Neuron (in vitro differentiated cells): Measurements from ENCODE around the gene ATP5PB.

ENCODE experiments used
- H2AFZ ChIP-seq: one replicate; pipeline ENCODE4 v1.6.1; 2013; ENCODE audit warnings: low read depth, mild to moderate bottlenecking, inconsistent platforms, low read length, moderate library complexity
- H3K27me3 ChIP-seq: one replicate; pipeline ENCODE4 v1.6.1; 2013; ENCODE audit warnings: low read length; ENCODE audit not compliant: insufficient read depth
- H3K36me3 ChIP-seq: one replicate; pipeline ENCODE4 v1.6.1; 2013; ENCODE audit warnings: low read length; ENCODE audit not compliant: insufficient read depth
- H3K4me1 ChIP-seq: one replicate; pipeline ENCODE4 v1.6.1; 2013; ENCODE audit warnings: low read length; ENCODE audit not compliant: insufficient read depth
- H3K4me3 ChIP-seq: 2 replicates; pipeline ENCODE4 v1.5.1; 2013; ENCODE audit warnings: mild to moderate bottlenecking, low read length, moderate library complexity
- H3K9me3 ChIP-seq: one replicate; pipeline ENCODE4 v1.6.1; 2013; ENCODE audit warnings: low read length

The ATP5PB gene

GRCh38 chr1:111452581-111452980 is 3.3 kb downstream of the ATP5PB start:
- H2AFZ ChIP-seq: no peak overlapping the region
- H3K4me1 ChIP-seq: peaks cover 20% of the 10 kb centered on the region
- H3K27me3 ChIP-seq: no peaks in the 10 kb centered on the region
- peaks cover 60% of the 10 kb centered on the region for H3K36me3 ChIP-seq
- H3K9me3 ChIP-seq: no peaks in the 10 kb centered on the region
- H3K4me3 ChIP-seq: no peak overlapping the region

- no peaks in the 10 kb centered on the region for H3K9me3 ChIP-seq
- H3K4me3 ChIP-seq: no peak overlapping the region
- peaks cover 72% of the 10 kb centered on the region for H3K36me3 ChIP-seq
- no peaks in the 10 kb centered on the region for H3K27me3 ChIP-seq
- H2AFZ ChIP-seq: no peak overlapping the region
- H3K4me1 ChIP-seq: peaks cover 11% of the 10 kb centered on the region
Measured at GRCh38 chr1:111453706-111454105, 4.4 kb downstream of the ATP5PB start.

- Histone ChIP-seq H3K4me3 (no peak overlapping the region), H3K4me1 (peaks cover 11% of the 10 kb centered on the region), H3K36me3 (peaks cover 84% of the 10 kb centered on the region), H2AFZ (no peak overlapping the region), H3K9me3 (no peaks in the 10 kb centered on the region), H3K27me3 (no peaks in the 10 kb centered on the region)
Measured at GRCh38 chr1:111454859-111455641, 5.8 kb downstream of the ATP5PB start.

GRCh38 chr1:111455642-111456031 is 6.4 kb downstream of the ATP5PB start:
- peaks cover 87% of the 10 kb centered on the region for H3K36me3 ChIP-seq
- peaks cover 6% of the 10 kb centered on the region for H3K4me1 ChIP-seq
- H3K27me3 ChIP-seq: no peaks in the 10 kb centered on the region
- no peak overlapping the region for H3K4me3 ChIP-seq
- H2AFZ ChIP-seq: no peak overlapping the region
- no peaks in the 10 kb centered on the region for H3K9me3 ChIP-seq

- H3K36me3 ChIP-seq: peaks cover 59% of the 10 kb centered on the region
Measured at GRCh38 chr1:111461765-111462164, 12.5 kb downstream of the ATP5PB start.

GRCh38 chr1:111462370-111463028 is 13.2 kb downstream of the ATP5PB start:
- peaks cover 53% of the 10 kb centered on the region for H3K36me3 ChIP-seq
- no peaks in the 10 kb centered on the region for H3K9me3 ChIP-seq
- H3K4me1 ChIP-seq: no peaks in the 10 kb centered on the region
- no peak overlapping the region for H3K4me3 ChIP-seq
- no peak overlapping the region for H2AFZ ChIP-seq
- H3K27me3 ChIP-seq: no peaks in the 10 kb centered on the region

More at GRCh38 chr1:111461765-111462164, 12.5 kb downstream of the ATP5PB start:
- H3K4me1 ChIP-seq: no peaks in the 10 kb centered on the region
- no peak overlapping the region for H3K4me3 ChIP-seq
- no peaks in the 10 kb centered on the region for H3K9me3 ChIP-seq
- H3K27me3 ChIP-seq: no peaks in the 10 kb centered on the region
- H2AFZ ChIP-seq: no peak overlapping the region

- H3K4me3 ChIP-seq: no peak overlapping the region
- H3K36me3 ChIP-seq: peaks cover 48% of the 10 kb centered on the region
- no peaks in the 10 kb centered on the region for H3K9me3 ChIP-seq
- H3K4me1 ChIP-seq: no peaks in the 10 kb centered on the region
- H2AFZ ChIP-seq: no peak overlapping the region
- no peaks in the 10 kb centered on the region for H3K27me3 ChIP-seq
Measured at GRCh38 chr1:111463029-111463683, 13.9 kb downstream of the ATP5PB start.

- H2AFZ ChIP-seq: no peak overlapping the region
- H3K27me3 ChIP-seq: no peaks in the 10 kb centered on the region
- H3K36me3 ChIP-seq: peaks cover 25% of the 10 kb centered on the region
- no peaks in the 10 kb centered on the region for H3K9me3 ChIP-seq
- no peak overlapping the region for H3K4me3 ChIP-seq
- H3K4me1 ChIP-seq: no peaks in the 10 kb centered on the region
Measured at GRCh38 chr1:111465754-111466153, 16.5 kb downstream of the ATP5PB start.

- H2AFZ ChIP-seq: no peak overlapping the region
- H3K4me1 ChIP-seq: no peaks in the 10 kb centered on the region
- H3K4me3 ChIP-seq: no peak overlapping the region
- no peaks in the 10 kb centered on the region for H3K27me3 ChIP-seq
- peaks cover 18% of the 10 kb centered on the region for H3K36me3 ChIP-seq
- H3K9me3 ChIP-seq: no peaks in the 10 kb centered on the region
Measured at GRCh38 chr1:111466480-111466879, 17.2 kb downstream of the ATP5PB start.

- H3K4me3 ChIP-seq: no peak overlapping the region
- peaks cover 3% of the 10 kb centered on the region for H3K36me3 ChIP-seq
- H3K4me1 ChIP-seq: no peaks in the 10 kb centered on the region
- no peaks in the 10 kb centered on the region for H3K27me3 ChIP-seq
- no peaks in the 10 kb centered on the region for H3K9me3 ChIP-seq
- H2AFZ ChIP-seq: no peak overlapping the region
Measured at GRCh38 chr1:111467865-111468716, 18.8 kb downstream of the ATP5PB start.

GRCh38 chr1:111468717-111469100 is 19.4 kb downstream of the ATP5PB start:
- Histone ChIP-seq H3K36me3 (peaks cover 2% of the 10 kb centered on the region), H3K4me1 (no peaks in the 10 kb centered on the region), H3K4me3 (no peak overlapping the region), H3K27me3 (no peaks in the 10 kb centered on the region), H3K9me3 (no peaks in the 10 kb centered on the region), H2AFZ (no peak overlapping the region)

- H3K9me3 ChIP-seq: no peaks in the 10 kb centered on the region
- H3K4me3 ChIP-seq: no peak overlapping the region
- no peaks in the 10 kb centered on the region for H3K4me1 ChIP-seq
- H3K36me3 ChIP-seq: peaks cover 2% of the 10 kb centered on the region
- no peaks in the 10 kb centered on the region for H3K27me3 ChIP-seq
- no peak overlapping the region for H2AFZ ChIP-seq
Measured at GRCh38 chr1:111469539-111469938, 20.3 kb downstream of the ATP5PB start.
